ENCODE measurements around the gene FZD4. TPM values are rescaled to one million over a fixed set of nuclear protein-coding genes. Genes with fewer than 3 reads are reported as not detected.
A peak's percentile ranks its signal among the peaks of the same experiment; 100 is the strongest.

The FZD4 gene
- total and polyA plus RNA-seq, 2 donors (not counting 3 experiments of a cell fraction or from before 2014, with no cell fraction given): 56.6 to 112 TPM

DNA sequence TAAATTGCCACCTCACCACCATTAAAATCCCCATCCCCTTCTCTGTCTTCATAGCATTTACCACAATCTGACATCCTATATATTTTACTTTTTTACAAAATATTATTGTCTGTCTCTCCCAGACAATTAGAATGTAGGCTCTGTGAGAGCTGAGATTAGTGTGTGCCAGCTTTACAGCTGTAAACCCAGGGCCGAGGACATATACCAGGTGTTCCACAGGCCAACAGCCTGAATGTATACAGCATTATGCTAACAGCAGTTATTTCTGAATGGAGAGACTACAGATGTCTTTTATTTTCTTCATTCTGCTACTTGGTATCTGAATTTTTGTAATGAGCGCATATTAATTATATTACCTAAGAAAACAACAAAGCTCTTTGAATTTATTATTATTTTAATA, 36.7 kb downstream of the FZD4 start:
- Histone ChIP-seq H4K20me1 (replicated peaks; ENCODE audit: control insufficient read depth, extremely low read depth, insufficient read depth, low read length) (no peaks in the 10 kb centered on the region), H3K9me3 (replicated peaks; ENCODE audit: control insufficient read depth, insufficient read depth, low read length) (no peaks in the 10 kb centered on the region), H3K36me3 (ENCODE audit: control insufficient read depth in 2 of 2, extremely low read depth in 1 of 2, insufficient read depth in 2 of 2, low read length in 2 of 2) (no peaks in the 10 kb centered on the region), H3K27ac (ENCODE audit: insufficient read depth, low read depth, low read length) (peak overlapping the region; percentile 100), H3K9me1 (replicated peaks; ENCODE audit: control insufficient read depth, extremely low read depth, insufficient read depth, low read length) (no peaks in the 10 kb centered on the region), H2AFZ (ENCODE audit: low read depth, low read length) (no peak overlapping the region), H3K27me3 (ENCODE audit: control insufficient read depth in 2 of 2, insufficient read depth in 2 of 2, low read length in 2 of 2) (no peaks in the 10 kb centered on the region), H3K9ac (replicated peaks; ENCODE audit: extremely low read depth, insufficient read depth, low read length) (peak overlapping the region; percentile 71), H3K4me2 (ENCODE audit: insufficient read depth, low read length) (peak overlapping the region; percentile 61), H3K4me3 (replicated peaks in 1 of 3; ENCODE audit: insufficient read depth in 1 of 3, low read depth in 1 of 3, low read length in 3 of 3) (no peak overlapping the region), H3K4me1 (ENCODE audit: control insufficient read depth, extremely low read depth, insufficient read depth, low read length) (peaks cover 48% of the 10 kb centered on the region), H3K79me2 (ENCODE audit: control insufficient read depth, insufficient read depth, low read length) (peaks cover 4% of the 10 kb centered on the region)
- dilution Hi-C loops (cut with MboI; ENCODE audit: extremely low pct_ligation_motif_present, low sequenced_read_pairs) (no loop called here), intact Hi-C loops (cut with micrococcal nuclease) (loop anchor here (2.0 to 5.0 kb wide), 3 partner anchors 116 to 401 kb away; partner anchors contain the start of gene PRSS23)
- FAIRE-seq (no peak), DNase-seq (ENCODE audit: low read depth, low spot score) (peak; percentile 21)
- POLR2A ChIA-PET: no interaction called here
- no TSS peak for BruUV-seq (replicated peaks)
- CTCF ChIA-PET: interaction anchor here (0.7 to 6.5 kb wide), 11 partner anchors 16 to 558 kb away, joined by 3 to 79 read pairs (median 4); no protein-coding TSS in a partner anchor
- TF ChIP-seq POLR2AphosphoS5 (IDR thresholded peaks at IDR 0.05; ENCODE audit: insufficient read depth, low read depth, low read length) (no peak), EZH2 (IDR thresholded peaks at IDR 0.05; ENCODE audit: borderline replicate concordance, low read depth, low read length, severe bottlenecking) (no peak), FOS (IDR thresholded peaks at IDR 0.05; ENCODE audit: borderline replicate concordance, insufficient read depth, low read length) (no peak), MYC (IDR thresholded peaks at IDR 0.05; ENCODE audit: low read depth, low read length) (no peak), GATA2 (IDR thresholded peaks at IDR 0.05; ENCODE audit: insufficient read depth, insufficient read length, low read depth, low read length) (no peak), POLR2A (IDR thresholded peaks at IDR 0.05; ENCODE audit: low read depth, low read length) (no peak), JUN (IDR thresholded peaks at IDR 0.05; ENCODE audit: borderline replicate concordance, insufficient read depth, insufficient read length, low read depth) (no peak)
- TF ChIP-seq, protein P1, sequence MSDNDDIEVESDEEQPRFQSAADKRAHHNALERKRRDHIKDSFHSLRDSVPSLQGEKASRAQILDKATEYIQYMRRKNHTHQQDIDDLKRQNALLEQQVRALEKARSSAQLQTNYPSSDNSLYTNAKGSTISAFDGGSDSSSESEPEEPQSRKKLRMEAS (IDR thresholded peaks at IDR 0.05; ENCODE audit: insufficient read depth, insufficient read length): no peak
- TF ChIP-seq, protein P2, sequence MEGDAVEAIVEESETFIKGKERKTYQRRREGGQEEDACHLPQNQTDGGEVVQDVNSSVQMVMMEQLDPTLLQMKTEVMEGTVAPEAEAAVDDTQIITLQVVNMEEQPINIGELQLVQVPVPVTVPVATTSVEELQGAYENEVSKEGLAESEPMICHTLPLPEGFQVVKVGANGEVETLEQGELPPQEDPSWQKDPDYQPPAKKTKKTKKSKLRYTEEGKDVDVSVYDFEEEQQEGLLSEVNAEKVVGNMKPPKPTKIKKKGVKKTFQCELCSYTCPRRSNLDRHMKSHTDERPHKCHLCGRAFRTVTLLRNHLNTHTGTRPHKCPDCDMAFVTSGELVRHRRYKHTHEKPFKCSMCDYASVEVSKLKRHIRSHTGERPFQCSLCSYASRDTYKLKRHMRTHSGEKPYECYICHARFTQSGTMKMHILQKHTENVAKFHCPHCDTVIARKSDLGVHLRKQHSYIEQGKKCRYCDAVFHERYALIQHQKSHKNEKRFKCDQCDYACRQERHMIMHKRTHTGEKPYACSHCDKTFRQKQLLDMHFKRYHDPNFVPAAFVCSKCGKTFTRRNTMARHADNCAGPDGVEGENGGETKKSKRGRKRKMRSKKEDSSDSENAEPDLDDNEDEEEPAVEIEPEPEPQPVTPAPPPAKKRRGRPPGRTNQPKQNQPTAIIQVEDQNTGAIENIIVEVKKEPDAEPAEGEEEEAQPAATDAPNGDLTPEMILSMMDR (IDR thresholded peaks at IDR 0.05; ENCODE audit: extremely low read depth in 1 of 2, insufficient read depth in 1 of 2, low read depth in 1 of 2, low read length in 2 of 2): no peak
